Bone marrow (tissue), 2 donors: Measurements from ENCODE around the gene SPIRE2.
"Not testable (repeated sequence)": the region's sequence is repeated elsewhere in the genome, so short reads cannot be mapped to it uniquely, and the experiment has no call there.

ENCODE experiments used
- DNase-seq, 2 donors: peaks; one replicate each; lab custom pipeline; 2025; lab: John Stamatoyannopoulos, UW

Gene SPIRE2

DNA sequence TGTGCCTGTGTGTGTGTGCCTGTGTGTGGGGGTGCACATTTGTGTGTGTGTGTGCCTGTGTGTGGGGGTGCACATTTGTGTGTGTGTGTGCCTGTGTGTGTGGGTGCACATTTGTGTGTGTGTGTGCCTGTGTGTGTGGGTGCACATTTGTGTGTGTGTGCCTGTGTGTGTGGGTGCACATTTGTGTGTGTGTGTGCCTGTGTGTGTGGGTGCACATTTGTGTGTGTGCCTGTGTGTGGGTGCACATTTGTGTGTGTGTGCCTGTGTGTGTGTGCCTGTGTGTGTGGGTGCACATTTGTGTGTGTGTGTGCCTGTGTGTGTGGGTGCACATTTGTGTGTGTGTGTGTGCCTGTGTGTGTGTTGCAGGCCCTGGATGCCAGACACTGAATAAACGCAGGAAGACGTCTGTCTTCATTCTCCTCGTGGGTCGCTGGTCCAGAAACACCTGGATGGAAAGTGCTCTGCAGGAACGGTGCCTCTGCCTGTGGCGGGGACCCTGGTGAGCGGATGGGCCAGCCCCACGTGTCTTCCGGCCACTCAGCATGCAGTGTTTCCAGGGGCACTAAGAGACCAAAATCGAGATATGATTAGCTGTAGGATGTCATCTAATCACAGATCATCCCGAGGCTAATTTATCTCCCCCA is 86.5 kb downstream of the SPIRE2 start:
- not testable (repeated sequence) for DNase-seq

DNA sequence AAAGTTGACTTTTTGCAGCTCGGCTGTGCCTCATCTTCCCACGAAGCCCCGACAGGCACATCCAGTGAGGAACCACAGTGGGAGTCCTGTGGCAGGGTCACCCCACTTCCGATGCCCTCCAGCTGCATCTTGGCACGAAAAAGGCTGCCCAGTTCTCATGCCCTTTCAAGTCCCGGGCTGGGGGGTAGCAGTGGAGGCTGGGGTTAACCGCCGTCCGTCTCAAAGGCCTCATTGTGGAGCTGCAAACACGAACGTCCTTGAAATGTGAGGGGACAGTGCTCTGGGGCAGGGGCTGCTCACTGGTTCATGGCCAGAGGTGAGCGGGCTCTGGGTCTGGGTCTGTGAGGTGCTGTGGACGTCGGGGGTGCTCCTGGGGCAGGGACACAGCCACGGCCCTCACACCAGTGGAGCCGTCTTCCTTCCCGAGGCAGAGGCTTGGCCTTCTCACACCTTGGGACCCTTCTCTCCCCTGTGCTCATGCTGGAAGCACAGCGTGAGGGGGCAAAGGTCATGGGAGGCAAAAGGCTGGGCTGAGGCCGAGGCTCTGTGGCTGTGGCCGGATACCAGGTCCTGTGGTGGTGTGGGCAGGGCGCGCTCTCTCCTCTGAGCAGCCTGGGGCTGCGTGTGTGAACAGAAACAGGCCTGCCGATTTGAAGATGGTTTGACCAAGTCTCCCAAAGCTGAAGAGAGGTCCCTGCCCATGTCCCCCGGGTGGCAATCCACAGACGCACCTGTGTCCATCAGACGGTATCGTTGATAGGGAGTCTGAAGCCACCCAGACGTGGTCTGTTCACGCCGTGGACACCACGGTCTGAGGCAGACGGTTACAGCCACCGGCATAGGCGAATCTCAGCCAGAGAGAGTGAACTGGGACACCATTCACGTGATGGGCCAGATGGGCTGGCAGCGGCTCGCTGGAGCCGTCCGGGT is 87.3 kb downstream of the SPIRE2 start:
- no peak for DNase-seq

DNA sequence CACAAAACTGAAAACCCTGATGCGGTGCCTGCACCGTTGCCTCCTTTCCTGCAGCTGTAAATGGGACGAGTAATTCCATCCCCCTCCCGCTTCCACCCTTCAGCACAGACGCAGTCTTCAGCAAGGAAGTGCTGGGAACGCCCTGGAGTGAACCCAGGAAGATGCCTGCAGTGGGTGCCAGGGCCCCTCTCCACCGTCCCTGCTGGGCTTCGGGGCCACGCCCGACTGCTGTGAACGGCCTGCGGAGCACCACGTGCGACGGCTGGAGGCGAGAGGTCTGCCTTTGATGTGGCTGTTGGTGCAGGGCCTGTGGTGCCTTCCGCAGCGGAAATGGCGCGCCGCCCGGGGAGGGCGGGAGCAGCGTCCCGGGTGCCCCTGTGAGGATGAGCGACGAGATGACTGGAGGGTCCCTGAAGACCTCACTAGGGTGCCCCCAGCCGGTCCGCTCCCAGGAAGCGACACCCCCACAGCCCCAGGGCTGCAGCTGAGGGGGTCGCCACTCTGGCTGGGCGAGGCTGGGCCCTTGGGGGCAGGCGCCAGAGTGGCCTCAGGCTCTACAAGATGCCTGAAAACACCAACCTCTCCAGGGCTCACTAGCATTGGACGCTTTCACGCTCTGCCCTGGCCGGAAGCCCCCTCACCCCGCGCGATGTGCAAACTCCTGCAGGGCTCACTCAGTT is 89.6 kb downstream of the SPIRE2 start:
- DNase-seq, result peak; percentile 19 to 32

DNA sequence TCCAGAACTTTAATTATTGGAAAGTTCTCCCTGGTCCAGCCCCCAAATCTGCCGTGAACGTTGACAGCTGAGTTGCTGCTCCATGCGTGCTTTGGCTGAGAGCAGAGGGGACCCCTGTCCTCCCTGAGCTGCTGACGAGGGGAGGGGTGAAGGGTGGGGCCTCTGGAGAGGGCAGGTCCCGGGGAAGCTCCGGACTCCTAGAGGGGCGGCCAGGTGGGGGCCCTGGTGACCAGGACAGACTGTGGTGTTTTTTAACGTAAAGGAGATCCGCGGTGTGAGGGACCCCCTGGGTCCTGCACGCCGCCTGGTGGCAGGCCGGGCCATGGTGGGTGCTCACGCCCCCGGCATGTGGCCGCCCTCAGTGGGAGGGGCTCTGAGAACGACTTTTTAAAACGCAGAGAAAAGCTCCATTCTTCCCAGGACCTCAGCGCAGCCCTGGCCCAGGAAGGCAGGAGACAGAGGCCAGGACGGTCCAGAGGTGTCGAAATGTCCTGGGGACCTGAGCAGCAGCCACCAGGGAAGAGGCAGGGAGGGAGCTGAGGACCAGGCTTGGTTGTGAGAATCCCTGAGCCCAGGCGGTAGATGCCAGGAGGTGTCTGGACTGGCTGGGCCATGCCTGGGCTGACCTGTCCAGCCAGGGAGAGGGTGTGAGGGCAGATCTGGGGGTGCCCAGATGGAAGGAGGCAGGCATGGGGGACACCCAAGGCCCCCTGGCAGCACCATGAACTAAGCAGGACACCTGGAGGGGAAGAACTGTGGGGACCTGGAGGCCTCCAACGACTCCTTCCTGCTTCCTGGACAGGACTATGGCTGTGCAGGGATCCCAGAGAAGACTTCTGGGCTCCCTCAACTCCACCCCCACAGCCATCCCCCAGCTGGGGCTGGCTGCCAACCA is 90.4 kb downstream of the SPIRE2 start, which contains the start of gene MC1R:
Gene MC1R (plus strand): TSS at position 410 of the 895 bp plus-strand sequence. CDS start 397 bp downstream, at position 807.
- DNase-seq, result no peak

DNA sequence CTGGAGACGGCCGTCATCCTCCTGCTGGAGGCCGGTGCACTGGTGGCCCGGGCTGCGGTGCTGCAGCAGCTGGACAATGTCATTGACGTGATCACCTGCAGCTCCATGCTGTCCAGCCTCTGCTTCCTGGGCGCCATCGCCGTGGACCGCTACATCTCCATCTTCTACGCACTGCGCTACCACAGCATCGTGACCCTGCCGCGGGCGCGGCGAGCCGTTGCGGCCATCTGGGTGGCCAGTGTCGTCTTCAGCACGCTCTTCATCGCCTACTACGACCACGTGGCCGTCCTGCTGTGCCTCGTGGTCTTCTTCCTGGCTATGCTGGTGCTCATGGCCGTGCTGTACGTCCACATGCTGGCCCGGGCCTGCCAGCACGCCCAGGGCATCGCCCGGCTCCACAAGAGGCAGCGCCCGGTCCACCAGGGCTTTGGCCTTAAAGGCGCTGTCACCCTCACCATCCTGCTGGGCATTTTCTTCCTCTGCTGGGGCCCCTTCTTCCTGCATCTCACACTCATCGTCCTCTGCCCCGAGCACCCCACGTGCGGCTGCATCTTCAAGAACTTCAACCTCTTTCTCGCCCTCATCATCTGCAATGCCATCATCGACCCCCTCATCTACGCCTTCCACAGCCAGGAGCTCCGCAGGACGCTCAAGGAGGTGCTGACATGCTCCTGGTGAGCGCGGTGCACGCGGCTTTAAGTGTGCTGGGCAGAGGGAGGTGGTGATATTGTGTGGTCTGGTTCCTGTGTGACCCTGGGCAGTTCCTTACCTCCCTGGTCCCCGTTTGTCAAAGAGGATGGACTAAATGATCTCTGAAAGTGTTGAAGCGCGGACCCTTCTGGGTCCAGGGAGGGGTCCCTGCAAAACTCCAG is 91.5 kb downstream of the SPIRE2 start:
- no peak for DNase-seq

DNA sequence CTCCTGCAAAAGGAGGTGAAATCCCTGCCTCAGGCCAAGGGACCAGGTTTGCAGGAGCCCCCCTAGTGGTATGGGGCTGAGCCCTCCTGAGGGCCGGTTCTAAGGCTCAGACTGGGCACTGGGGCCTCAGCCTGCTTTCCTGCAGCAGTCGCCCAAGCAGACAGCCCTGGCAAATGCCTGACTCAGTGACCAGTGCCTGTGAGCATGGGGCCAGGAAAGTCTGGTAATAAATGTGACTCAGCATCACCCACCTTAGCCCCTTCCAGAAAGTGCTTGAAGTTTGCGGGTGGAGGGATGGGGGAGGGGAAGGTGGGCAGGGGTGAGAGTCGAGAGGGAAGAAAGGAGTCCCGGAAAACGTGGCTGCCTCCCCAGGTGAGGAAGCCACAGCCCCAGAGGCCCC is 92.4 kb downstream of the SPIRE2 start:
- DNase-seq, result no peak
